BLaER1 (cell line): ENCODE data around the gene UPB1.
"Not testable (repeated sequence)": the region's sequence is repeated elsewhere in the genome, so short reads cannot be mapped to it uniquely, and the experiment has no call there.

Source experiments
- H3K27ac ChIP-seq: shearing (Covaris generic); formaldehyde crosslinking; 2 replicates; pipeline ENCODE4 v1.8.1; 2022
- H3K27me3 ChIP-seq: shearing (Covaris generic); formaldehyde crosslinking; 2 replicates; pipeline ENCODE4 v1.8.1; 2022
- H3K36me3 ChIP-seq: shearing (Covaris generic); formaldehyde crosslinking; 2 replicates; pipeline ENCODE4 v1.8.1; 2022
- H3K4me1 ChIP-seq: shearing (Covaris generic); formaldehyde crosslinking; 2 replicates; pipeline ENCODE4 v1.8.1; 2022
- H3K4me2 ChIP-seq: shearing (Covaris generic); formaldehyde crosslinking; 2 replicates; pipeline ENCODE4 v1.8.1; 2022
- H3K4me3 ChIP-seq: shearing (Covaris generic); formaldehyde crosslinking; 2 replicates; pipeline ENCODE4 v1.8.1; 2022
- H3K9ac ChIP-seq: shearing (Covaris generic); formaldehyde crosslinking; 2 replicates; pipeline ENCODE4 v1.8.1; 2022
- H3K9me3 ChIP-seq: shearing (Covaris generic); formaldehyde crosslinking; 2 replicates; pipeline ENCODE4 v1.8.1; 2022
- H4K20me1 ChIP-seq: shearing (Covaris generic); formaldehyde crosslinking; 2 replicates; pipeline ENCODE4 v1.8.1; 2022
- Cebpa-rat ChIP-seq: shearing (Covaris generic); IDR thresholded peaks from 2 replicates; pipeline ENCODE4 v1.8.1; 2022

UPB1 gene

DNA sequence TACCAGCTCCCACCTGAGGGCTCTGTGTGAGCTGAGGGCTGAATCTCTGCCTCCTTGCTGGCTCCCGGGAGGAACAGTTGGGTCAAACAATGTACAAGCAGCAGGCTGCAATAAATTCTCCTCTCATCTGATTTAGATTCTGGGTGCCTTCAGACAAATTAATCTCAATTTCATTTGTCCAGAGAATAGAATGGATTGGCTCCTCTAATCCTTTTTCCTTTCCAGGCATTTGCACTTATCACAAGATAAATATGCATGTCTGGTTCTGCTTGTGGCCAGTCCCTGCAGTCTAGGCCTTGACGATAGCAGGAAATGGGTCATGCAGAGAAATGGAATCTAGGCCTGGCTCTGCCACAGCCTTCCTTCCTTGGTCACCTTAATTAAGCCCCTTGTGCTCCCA lies 28.7 kb downstream of the UPB1 start:
- no peak overlapping the region for H3K9ac ChIP-seq
- H3K4me1 ChIP-seq, result peaks cover 46% of the 10 kb centered on the region
- H3K36me3 ChIP-seq, result no peaks in the 10 kb centered on the region
- 0 out of 2 replicates have a peak, but pooled peaks cover 6% of the 10 kb centered on the region for H4K20me1 ChIP-seq
- no peak overlapping the region for H3K4me3 ChIP-seq
- no peaks in the 10 kb centered on the region for H3K9me3 ChIP-seq
- no peak overlapping the region for H3K4me2 ChIP-seq
- no peaks in the 10 kb centered on the region for H3K27me3 ChIP-seq
- TF ChIP-seq Cebpa-rat, result no peak
- H3K27ac ChIP-seq, result 0 out of 2 replicates have a peak overlapping the region, but pooled peaks have one; percentile 18

- no peaks in the 10 kb centered on the region for H3K36me3 ChIP-seq
- H3K4me3 ChIP-seq, result no peak overlapping the region
- no peak overlapping the region for H3K4me2 ChIP-seq
- H3K27ac ChIP-seq, result no peak overlapping the region
- H3K9me3 ChIP-seq, result no peaks in the 10 kb centered on the region
- TF ChIP-seq Cebpa-rat, result no peak
- H4K20me1 ChIP-seq, result no peaks in the 10 kb centered on the region
- no peak overlapping the region for H3K9ac ChIP-seq
- H3K4me1 ChIP-seq, result peaks cover 29% of the 10 kb centered on the region
- no peaks in the 10 kb centered on the region for H3K27me3 ChIP-seq
Observed at GRCh38 chr22:24525416-24526037, 30.4 kb downstream of the UPB1 start.

DNA sequence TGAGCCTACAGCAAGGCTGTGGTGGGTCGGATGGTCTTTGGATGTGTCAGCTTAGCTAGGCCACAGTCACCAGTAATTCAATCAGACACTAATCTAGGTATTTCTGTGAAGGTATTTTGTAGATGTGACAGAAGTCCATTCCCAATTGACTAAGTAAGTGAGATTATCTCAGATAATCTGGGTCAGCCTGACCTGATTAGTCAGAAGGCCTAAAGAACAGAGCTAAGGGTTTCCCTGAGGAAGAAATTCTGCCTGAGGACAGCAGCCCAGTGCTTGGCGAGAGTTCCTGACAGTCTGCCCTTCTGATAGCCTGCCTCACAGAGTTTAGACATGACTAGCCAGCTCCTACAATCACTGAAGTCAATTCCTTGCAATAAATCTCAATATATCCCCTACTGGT lies 31.1 kb downstream of the UPB1 start:
- H4K20me1 ChIP-seq, result no peaks in the 10 kb centered on the region
- no peak overlapping the region for H3K4me3 ChIP-seq
- H3K36me3 ChIP-seq, result no peaks in the 10 kb centered on the region
- no peak overlapping the region for H3K4me2 ChIP-seq
- no peak overlapping the region for H3K9ac ChIP-seq
- H3K27me3 ChIP-seq, result no peaks in the 10 kb centered on the region
- H3K9me3 ChIP-seq, result no peaks in the 10 kb centered on the region
- H3K4me1 ChIP-seq, result peaks cover 29% of the 10 kb centered on the region
- TF ChIP-seq Cebpa-rat, result no peak
- H3K27ac ChIP-seq, result no peak overlapping the region

DNA sequence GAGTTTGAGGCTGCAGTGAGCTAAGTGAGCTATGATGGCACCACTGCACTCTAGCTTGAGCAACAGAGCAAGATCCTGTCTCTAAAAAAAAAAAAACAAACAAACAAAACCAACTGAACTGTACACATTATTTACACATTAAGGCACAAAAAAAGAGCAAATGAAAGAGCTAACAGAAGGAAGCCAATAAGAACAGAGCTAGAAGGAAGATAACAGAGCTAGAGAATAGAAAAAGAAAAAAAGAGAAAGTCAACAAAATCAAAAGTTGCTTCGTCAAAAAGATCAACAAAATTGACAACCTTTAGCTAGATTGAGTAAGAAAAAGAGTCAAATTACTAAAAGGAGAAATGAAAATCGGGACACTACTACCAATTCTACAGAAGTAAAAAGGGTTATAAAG lies 34.8 kb downstream of the UPB1 start:
- Histone ChIP-seq H3K9me3 (no peaks in the 10 kb centered on the region), H3K4me2 (no peak overlapping the region), H3K9ac (no peak overlapping the region), H3K27me3 (no peaks in the 10 kb centered on the region), H3K4me3 (no peak overlapping the region), H4K20me1 (no peaks in the 10 kb centered on the region), H3K36me3 (no peaks in the 10 kb centered on the region), H3K4me1 (peaks cover 4% of the 10 kb centered on the region; the same call in 1 of the 2 replicates), H3K27ac (no peak overlapping the region)
- no peak for TF ChIP-seq Cebpa-rat

- not testable (repeated sequence) for H3K4me2 ChIP-seq, H3K4me1 ChIP-seq, H3K4me3 ChIP-seq, H3K36me3 ChIP-seq, H3K27me3 ChIP-seq, H3K9ac ChIP-seq, H4K20me1 ChIP-seq, H3K9me3 ChIP-seq, H3K27ac ChIP-seq
Observed at GRCh38 chr22:24530968-24531367, 35.8 kb downstream of the UPB1 start.

DNA sequence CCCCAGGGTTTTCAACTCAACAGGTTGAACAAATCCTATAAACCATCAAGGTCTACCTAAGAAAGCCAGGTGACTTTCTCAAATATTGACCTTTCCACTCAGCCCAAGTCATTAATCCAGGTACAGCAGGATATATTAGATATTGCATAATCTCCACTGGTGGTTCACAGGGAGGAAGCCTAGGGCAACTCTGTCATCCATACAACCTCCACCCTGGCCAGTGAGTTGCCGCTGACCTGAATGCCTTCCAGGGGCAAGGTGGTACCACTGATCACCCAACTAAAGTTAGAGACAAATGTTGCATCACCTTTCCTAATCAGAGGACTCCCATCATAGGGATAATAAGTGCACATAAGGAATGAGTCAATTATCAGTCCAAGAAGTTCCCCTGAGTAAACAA lies 36.9 kb downstream of the UPB1 start:
- H3K9ac ChIP-seq, result no peak overlapping the region
- no peaks in the 10 kb centered on the region for H4K20me1 ChIP-seq
- no peaks in the 10 kb centered on the region for H3K27me3 ChIP-seq
- H3K9me3 ChIP-seq, result no peaks in the 10 kb centered on the region
- no peaks in the 10 kb centered on the region for H3K4me1 ChIP-seq
- no peak overlapping the region for H3K4me2 ChIP-seq
- no peak overlapping the region for H3K27ac ChIP-seq
- TF ChIP-seq Cebpa-rat, result 0 out of 2 replicates have a peak, but pooled peaks have one; percentile 25
- no peaks in the 10 kb centered on the region for H3K36me3 ChIP-seq
- no peak overlapping the region for H3K4me3 ChIP-seq

- TF ChIP-seq Cebpa-rat, result no peak
- Histone ChIP-seq H3K27ac (no peak overlapping the region), H3K4me3 (no peak overlapping the region), H3K9ac (no peak overlapping the region), H3K27me3 (no peaks in the 10 kb centered on the region), H3K4me1 (peaks cover 11% of the 10 kb centered on the region; the same call in 1 of the 2 replicates), H4K20me1 (peaks cover 8% of the 10 kb centered on the region; the same call in 1 of the 2 replicates), H3K9me3 (no peaks in the 10 kb centered on the region), H3K4me2 (no peak overlapping the region), H3K36me3 (peaks cover 20% of the 10 kb centered on the region)
Observed at GRCh38 chr22:24535348-24535747, 40.2 kb downstream of the UPB1 start.

DNA sequence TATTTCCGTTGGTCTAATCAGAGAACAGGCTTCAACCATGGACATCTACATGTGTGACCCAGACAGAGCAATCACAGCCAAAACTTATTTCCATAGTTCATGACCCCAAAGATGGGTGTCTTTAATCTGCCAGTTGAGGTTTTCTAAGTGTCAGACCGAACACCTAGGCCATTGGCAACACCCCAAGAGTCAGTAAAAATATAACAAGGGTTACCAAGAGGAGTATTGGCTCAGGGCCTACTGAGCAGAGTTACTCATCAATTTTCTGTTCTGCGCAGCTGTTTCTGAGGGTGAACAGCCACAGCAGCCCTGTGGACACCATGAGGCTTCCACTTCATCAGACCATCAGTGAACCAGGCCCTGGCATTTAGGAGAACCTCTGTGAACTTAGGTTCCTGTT lies 41.0 kb downstream of the UPB1 start:
- H4K20me1 ChIP-seq, result peaks cover 15% of the 10 kb centered on the region
- no peak overlapping the region for H3K27ac ChIP-seq
- no peaks in the 10 kb centered on the region for H3K9me3 ChIP-seq
- no peak overlapping the region for H3K4me3 ChIP-seq
- H3K9ac ChIP-seq, result no peak overlapping the region
- TF ChIP-seq Cebpa-rat, result no peak
- H3K4me1 ChIP-seq, result peaks cover 11% of the 10 kb centered on the region; the same call in 1 of the 2 replicates
- H3K27me3 ChIP-seq, result no peaks in the 10 kb centered on the region
- peaks cover 28% of the 10 kb centered on the region for H3K36me3 ChIP-seq
- no peak overlapping the region for H3K4me2 ChIP-seq

- no peak for TF ChIP-seq Cebpa-rat
- H3K9ac ChIP-seq, result no peak overlapping the region
- H3K4me3 ChIP-seq, result no peak overlapping the region
- peaks cover 29% of the 10 kb centered on the region for H4K20me1 ChIP-seq
- H3K9me3 ChIP-seq, result no peaks in the 10 kb centered on the region
- no peak overlapping the region for H3K27ac ChIP-seq
- H3K4me1 ChIP-seq, result peaks cover 22% of the 10 kb centered on the region
- H3K4me2 ChIP-seq, result no peak overlapping the region
- no peaks in the 10 kb centered on the region for H3K27me3 ChIP-seq
- peaks cover 71% of the 10 kb centered on the region for H3K36me3 ChIP-seq
Observed at GRCh38 chr22:24540470-24540869, 45.3 kb downstream of the UPB1 start.

GRCh38 chr22:24541681-24542515 lies 46.8 kb downstream of the UPB1 start:
- Histone ChIP-seq H3K36me3 (peaks cover 85% of the 10 kb centered on the region), H3K27me3 (no peaks in the 10 kb centered on the region), H3K9ac (0 out of 2 replicates have a peak overlapping the region, but pooled peaks have one; percentile 4), H3K4me1 (peaks cover 22% of the 10 kb centered on the region), H3K27ac (peak overlapping the region; percentile 39; the same call in 1 of the 2 replicates), H3K9me3 (no peaks in the 10 kb centered on the region), H4K20me1 (peaks cover 37% of the 10 kb centered on the region), H3K4me2 (no peak overlapping the region), H3K4me3 (no peak overlapping the region)
- TF ChIP-seq Cebpa-rat, result no peak
